HuH-7.5 (cell line): ENCODE results near the gene SPHK2.
"Not testable (repeated sequence)": the region's sequence is repeated elsewhere in the genome, so short reads cannot be mapped to it uniquely, and the experiment has no call there.

Source experiments
- DNase-seq: peaks from one replicate; pipeline ENCODE4 v3.0.0; 2011; ENCODE audit warnings: low spot score

SPHK2 gene

DNA sequence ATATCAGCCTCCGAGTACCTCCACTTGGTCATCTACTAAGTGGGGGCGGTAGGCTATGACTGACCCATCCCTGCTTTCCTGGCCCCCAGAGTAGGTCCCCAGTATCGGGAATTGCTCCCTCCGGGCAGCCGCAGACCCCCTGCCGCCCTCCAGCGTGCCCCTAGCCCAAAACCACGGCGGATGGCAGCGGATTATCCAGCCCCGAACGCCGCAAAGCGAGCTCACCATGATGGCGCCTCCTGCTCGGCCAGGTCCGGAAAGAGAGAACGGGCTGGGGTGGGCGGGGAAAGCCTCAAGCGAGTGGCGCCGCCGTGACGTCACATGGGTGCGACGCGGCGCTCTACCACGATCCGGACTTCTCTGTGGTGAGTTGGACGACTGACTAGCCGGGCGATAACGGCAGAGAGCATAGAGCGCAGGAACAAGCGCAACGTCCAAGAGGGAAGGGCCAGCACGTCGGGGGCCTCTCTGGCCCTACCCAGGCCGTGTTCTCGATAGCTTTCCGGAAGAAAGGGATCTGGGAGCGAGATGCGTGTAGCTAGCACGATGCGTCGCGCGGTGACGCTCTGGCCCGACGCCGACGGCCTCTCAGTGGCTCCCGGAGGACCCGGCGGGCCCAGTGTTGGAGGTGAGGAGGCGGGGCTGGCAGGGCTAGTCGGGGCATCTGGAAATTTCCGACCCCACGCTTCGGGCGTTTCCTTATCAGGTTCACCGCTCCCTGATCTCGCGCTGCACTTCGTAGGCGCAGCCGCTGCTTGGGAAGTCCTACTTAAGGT is at the start of gene SPHK2, which contains the start of gene RPL18:
TSS of gene SPHK2 (plus strand) at position 591 of the 776 bp plus-strand sequence. CDS start 1,009 bp downstream, outside the sequence.
TSS of gene RPL18 (minus strand) at position 263 of the 776 bp plus-strand sequence. CDS start at position 228, 35 bp downstream.
- DNase-seq: peak; percentile 99

DNA sequence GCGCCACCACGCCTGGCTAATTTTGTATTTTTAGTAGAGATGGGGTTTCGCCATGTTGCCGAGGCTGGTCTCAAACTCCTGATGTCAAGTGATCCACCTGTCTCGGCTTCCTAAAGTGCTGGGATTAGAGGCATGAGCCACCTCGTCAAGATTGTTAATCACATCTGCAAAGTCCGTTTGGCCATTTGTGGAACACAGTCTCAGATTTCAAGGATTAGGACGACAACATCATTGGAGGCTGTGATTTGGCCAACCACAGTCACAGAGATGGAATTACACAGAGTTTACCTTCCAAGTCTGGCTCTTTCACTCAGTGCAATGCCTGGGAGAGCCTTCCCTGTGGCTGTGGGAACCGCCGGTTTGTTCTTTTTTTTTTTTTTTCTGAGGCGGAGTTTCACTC is 49.5 kb upstream of the SPHK2 start:
- DNase-seq: no peak

DNA sequence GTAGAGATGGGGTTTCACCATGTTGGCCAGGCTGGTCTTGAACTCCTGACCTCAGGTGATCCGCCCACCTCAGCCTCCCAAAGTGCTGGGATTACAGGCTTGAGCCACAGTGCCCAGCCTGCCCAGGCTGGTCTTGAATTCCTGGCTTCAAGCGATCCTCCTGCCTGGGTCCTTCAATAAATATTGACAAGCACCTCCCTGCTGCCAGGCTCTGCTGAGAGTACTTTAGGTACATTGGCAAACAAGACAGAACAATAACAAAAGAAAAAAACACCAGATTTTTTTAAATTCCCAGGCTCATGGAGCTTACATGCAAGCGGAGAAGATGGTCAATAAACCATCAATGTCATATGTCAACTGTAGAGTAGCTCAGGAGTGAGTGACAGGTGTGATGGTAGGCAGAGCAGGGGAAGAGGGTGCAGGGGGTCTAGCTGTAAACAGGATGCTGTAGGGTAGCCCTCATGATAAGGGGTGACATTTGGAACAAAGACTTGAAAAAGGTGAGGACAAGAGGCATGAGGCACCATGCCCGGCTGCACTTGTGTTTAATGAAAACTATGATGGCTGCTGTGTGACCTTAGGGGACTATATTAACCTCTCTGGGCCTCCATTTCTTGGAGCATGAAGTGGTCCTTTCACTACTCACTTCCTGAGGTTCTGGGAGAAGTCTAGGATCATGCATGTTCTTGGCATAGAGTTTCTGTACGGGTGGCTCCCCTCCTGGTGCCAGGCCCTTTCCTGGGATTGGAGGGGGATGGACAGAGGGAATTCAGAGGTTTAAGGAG is 47.7 kb upstream of the SPHK2 start:
- DNase-seq: no peak

DNA sequence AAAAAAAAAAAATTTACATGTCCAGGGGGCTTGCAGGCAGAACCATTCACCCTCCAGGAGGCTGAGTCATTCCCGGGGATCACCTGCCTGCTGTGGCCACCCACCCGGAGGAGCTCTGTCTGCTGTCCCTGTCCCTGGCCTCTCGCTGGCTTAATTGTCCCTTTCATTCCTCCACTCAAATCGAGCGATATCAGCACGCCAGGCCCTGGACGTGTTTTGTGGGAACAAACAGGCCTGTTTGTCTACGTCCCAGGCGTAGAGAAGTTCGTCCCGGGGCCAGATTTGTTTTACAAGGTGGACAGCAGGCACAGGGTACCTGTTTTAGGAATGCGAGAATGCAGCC is 46.2 kb upstream of the SPHK2 start:
- DNase-seq: no peak

GRCh38 chr19:48575931-48576622 is 43.2 kb upstream of the SPHK2 start:
- DNase-seq: no peak

- not testable (repeated sequence) for DNase-seq
Observed at GRCh38 chr19:48577908-48578307, 41.4 kb upstream of the SPHK2 start.

DNA sequence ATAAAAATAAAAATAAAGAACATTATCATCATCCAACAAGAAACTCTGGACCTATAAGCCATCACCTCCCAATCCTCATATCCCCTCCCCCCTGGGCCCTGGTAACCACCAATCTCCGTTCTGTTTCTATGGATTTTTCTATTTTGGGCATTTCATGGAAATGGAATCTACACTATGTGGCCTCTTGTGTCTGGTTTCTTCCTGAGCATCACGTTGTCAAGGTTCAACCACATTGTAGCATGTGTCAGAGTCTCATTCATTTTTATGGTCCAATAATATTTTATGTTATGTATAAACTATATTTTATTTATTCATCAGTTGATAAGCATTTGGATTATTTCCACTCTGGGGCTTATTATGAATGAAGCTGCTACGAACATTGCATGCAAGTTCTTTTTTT is 40.4 kb upstream of the SPHK2 start:
- no peak for DNase-seq

GRCh38 chr19:48582168-48582567 is 37.1 kb upstream of the SPHK2 start:
- no peak for DNase-seq

- no peak for DNase-seq
Observed at GRCh38 chr19:48587387-48587786, 31.9 kb upstream of the SPHK2 start.

DNA sequence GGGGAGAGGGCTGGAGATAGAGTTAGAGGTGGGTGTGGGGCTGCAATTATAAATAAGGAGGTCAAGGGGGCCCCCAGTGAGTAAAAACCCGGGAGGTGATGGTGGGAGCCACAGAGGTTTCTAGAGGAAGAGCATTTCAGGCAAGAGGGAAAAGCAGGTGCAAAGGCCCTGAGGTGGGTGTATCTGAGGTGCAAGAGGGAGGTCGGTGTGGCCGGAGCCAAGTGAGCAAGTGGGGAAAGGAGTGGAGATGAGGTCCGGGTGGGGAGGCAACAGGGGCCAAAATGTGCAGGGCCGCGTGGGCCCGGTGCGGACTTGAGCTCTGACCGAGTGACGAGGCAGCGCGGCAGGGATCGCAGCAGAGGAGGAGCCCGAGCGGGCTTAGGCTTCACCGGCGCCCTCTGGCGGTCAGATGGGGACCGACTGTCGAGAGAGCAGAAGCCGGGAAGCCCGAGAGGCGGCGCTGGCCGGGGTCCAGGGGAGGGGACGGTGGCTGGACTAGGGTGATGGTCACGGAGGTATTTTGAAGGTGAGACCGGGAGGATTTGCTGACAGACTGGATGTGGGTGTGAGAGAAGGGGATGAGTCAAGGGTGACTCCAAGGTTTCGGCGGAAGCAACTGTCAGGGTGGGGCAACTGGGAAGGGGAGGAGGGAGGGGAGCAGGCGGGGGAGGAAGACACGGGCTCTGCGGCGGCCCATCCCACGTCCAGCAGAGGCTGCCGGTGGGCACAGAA is 30.5 kb upstream of the SPHK2 start:
- DNase-seq: peak; percentile 90

DNA sequence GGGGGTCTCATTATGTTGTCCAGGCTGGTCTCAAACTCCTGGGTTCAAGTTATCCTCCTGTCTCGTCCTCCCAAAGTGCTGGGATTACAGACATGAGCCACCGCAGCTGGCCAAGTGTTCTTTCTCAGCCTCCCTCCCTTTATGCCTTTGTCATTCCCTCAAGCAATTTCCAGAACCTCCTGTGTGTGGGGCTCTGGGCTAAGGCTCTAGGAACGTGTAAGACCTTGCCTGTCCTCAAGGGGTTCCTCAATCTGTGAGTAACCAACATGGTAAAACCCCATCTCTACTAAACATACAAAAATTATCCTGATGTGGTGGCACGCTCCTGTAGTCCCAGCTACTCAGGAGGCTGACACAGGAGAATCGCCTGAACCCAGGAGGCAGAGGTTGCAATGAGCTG is 28.3 kb upstream of the SPHK2 start:
- DNase-seq: no peak

GRCh38 chr19:48595171-48595570 is 24.1 kb upstream of the SPHK2 start:
- DNase-seq: no peak

GRCh38 chr19:48595833-48596232 is 23.5 kb upstream of the SPHK2 start:
- DNase-seq: no peak

GRCh38 chr19:48596237-48596636 is 23.1 kb upstream of the SPHK2 start:
- no peak for DNase-seq

DNA sequence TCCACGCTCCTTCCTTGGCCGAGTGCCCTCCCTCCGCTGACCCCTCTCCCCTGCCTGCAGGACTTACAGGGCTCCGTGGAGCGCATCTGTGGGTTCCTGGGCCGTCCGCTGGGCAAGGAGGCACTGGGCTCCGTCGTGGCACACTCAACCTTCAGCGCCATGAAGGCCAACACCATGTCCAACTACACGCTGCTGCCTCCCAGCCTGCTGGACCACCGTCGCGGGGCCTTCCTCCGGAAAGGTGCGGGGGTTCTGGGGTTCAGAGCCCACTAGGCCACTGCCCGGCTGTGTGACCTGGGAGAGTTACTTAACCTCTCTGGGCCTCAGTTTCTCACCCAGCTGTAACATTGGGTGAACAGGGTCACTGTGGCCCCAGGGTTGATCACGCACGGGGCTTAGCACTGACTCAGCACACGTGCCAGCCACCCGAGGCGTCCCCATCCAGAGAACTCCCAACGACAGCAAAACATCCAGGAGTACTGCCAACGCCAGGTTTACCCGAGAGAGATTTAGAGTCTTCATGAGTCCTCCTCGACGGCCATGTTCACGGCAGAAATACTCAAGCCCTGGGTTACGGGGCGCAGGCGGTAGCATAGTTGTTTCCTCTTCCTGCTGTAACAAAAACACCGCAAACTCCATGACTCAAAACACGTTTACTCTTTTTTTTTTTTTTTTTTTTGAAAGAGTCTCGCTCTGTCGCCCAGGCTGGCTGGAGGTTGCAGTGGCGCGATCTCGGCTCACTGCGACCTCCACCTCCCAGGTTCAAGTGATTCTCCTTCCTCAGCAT is 22.4 kb upstream of the SPHK2 start:
- DNase-seq: no peak

DNA sequence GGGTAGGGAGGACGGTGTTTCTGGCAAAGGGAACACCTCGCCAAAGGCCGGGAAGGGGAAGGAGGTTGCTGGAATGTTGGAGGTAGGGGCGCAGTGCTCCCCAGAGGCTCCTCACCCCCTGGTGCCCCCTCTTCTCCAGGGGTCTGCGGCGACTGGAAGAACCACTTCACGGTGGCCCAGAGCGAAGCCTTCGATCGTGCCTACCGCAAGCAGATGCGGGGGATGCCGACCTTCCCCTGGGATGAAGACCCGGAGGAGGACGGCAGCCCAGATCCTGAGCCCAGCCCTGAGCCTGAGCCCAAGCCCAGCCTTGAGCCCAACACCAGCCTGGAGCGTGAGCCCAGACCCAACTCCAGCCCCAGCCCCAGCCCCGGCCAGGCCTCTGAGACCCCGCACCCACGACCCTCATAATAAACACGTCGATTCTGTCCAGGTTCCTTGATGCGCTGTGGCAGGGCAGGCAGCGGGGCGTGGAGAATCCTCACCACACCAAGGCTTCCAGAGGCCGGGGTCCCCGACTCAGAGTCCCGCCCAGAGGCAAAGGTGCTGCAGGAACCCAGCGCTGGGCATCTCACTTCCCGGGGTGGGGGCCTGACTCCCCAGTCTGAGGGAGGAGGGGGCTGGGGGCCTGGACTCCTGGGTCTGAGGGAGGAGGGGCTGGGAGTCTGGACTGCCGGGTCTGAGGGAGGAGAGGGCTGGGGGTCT is 20.2 kb upstream of the SPHK2 start:
- no peak for DNase-seq

- DNase-seq: peak; percentile 8
Observed at GRCh38 chr19:48600679-48601417, 18.5 kb upstream of the SPHK2 start.

DNA sequence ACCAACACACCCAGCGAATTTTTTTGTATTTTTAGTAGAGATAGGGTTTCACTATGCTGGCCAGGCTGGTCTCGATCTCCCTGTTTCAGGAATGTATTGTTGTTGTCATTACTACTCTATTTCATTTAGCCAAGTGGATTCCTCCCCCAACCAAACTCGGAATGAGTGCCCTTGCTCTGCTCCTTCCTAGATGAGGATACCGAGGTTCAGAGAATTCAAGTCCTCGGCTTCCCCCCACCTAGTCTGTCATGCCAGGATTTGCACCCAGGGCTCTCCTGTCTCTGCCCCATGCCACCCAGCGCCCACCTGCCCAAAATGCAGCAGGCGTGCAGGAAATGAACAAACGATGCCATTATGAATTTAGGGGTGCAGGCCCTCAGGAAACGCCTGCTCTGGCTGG is 16.3 kb upstream of the SPHK2 start:
- no peak for DNase-seq

DNA sequence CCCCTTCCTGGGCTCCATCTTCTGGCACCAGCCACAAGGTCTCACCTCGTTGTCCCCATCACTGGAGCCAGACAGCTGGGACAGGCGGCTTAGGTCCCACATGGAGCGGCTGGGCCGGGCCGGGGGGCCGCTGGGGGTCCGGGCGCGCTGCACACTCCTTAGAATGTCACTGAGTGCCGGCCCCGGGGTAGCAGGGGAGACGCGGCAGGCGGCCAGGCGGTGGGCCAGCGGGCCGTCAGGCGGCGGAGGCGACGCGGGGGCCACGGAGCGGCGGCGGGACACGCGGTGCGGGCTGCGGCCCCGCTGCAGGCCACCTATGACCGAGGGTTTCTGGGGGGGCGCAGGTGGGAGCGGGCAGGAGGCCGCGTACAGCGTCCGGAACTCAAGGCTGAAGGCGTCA is 15.9 kb upstream of the SPHK2 start:
- DNase-seq: no peak

DNA sequence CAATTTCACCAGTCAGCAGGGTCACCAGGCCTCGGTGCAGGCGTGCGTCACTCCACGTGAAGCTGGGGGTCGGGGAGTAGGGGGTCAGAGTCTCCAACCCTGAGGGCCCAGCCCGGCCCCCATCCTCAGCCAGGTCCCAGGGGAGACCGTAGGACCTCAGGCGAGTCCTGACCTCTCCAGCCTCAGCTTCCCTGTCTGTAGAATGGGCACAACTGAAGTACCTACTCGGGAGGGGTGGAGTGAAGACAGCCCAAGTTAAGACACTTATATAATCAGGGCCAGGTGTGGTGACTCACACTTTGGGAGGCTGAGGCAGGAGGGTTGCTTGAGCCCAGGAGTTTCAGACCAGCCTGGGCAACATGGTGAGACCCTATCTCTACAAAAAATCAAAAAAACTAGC is 15.5 kb upstream of the SPHK2 start:
- no peak for DNase-seq
